DND-41 (cell line): Measurements from ENCODE around the gene SEMA4A.

ENCODE experiments used
- CTCF ChIP-seq: IDR thresholded peaks from 2 replicates; pipeline ENCODE4 v1.5.1; 2012; ENCODE audit warnings: borderline replicate concordance, low read length, moderate library complexity, mild to moderate bottlenecking; ENCODE audit not compliant: poor library complexity, severe bottlenecking; ENCODE audit errors: extremely low read depth
- EZH2 ChIP-seq: IDR thresholded peaks from 3 replicates; pipeline ENCODE4 v1.6.1; 2012; ENCODE audit warnings: borderline replicate concordance, low read depth, mild to moderate bottlenecking, moderate library complexity, low read length, inconsistent platforms; ENCODE audit not compliant: severe bottlenecking

- TF ChIP-seq CTCF: no peak
- no peak for TF ChIP-seq EZH2
These were observed 39.8 kb downstream of the SEMA4A start for GRCh38 chr1:156193208-156193487.
